Stimulated activated CD8-positive, alpha-beta memory T cell treated with anti-CD3 and anti-CD28 coated beads, Interleukin-15, amount 100 ng/mL, for 24 hours (primary cell): Measurements from ENCODE around the gene STT3A.
A peak's percentile ranks its signal among the peaks of the same experiment; 100 is the strongest.

Experiments used
- DNase-seq: peaks from one replicate; pipeline ENCODE4 v3.0.0-alpha.2; 2020; ENCODE audit warnings: low read depth

The STT3A gene

GRCh38 chr11:125588505-125588904, 4.1 kb upstream of the STT3A start:
- DNase-seq, result no peak

- peak; percentile 10 for DNase-seq
These were observed 875 bp upstream of the STT3A start for GRCh38 chr11:125591649-125592304.

- no peak for DNase-seq
These were observed 615 bp downstream of the STT3A start for GRCh38 chr11:125593114-125593820.

- no peak for DNase-seq
These were observed 2.3 kb downstream of the STT3A start for GRCh38 chr11:125594958-125595357.

GRCh38 chr11:125600663-125601062, 8.0 kb downstream of the STT3A start:
- DNase-seq, result no peak

- no peak for DNase-seq
These were observed 10.6 kb downstream of the STT3A start for GRCh38 chr11:125603207-125603606.

GRCh38 chr11:125605417-125605816, 12.8 kb downstream of the STT3A start:
- DNase-seq, result no peak

GRCh38 chr11:125609545-125609944, 16.9 kb downstream of the STT3A start:
- DNase-seq, result no peak

- DNase-seq, result no peak
These were observed 25.7 kb downstream of the STT3A start for GRCh38 chr11:125618383-125618782.

- DNase-seq, result no peak
These were observed 29.3 kb downstream of the STT3A start for GRCh38 chr11:125621995-125622394.

- DNase-seq, result no peak
These were observed 30.4 kb downstream of the STT3A start for GRCh38 chr11:125623064-125623463.

GRCh38 chr11:125624756-125625213, 32.1 kb downstream of the STT3A start, which contains the start of gene CHEK1:
TSS of gene CHEK1 (plus strand) at chr11:125625163. CDS start at chr11:125626769, 1,606 bp downstream.
- DNase-seq, result no peak

GRCh38 chr11:125625225-125625629, 32.6 kb downstream of the STT3A start:
- no peak for DNase-seq

- peak; percentile 73 for DNase-seq
These were observed 33.1 kb downstream of the STT3A start for GRCh38 chr11:125625630-125626287.

GRCh38 chr11:125626288-125626950, 33.8 kb downstream of the STT3A start:
- no peak for DNase-seq

- DNase-seq, result no peak
These were observed 34.7 kb downstream of the STT3A start for GRCh38 chr11:125627236-125627910.

- DNase-seq, result no peak
These were observed 45.2 kb downstream of the STT3A start for GRCh38 chr11:125637840-125638239.

GRCh38 chr11:125638315-125638714, 45.7 kb downstream of the STT3A start:
- DNase-seq, result no peak

GRCh38 chr11:125645871-125646270, 53.2 kb downstream of the STT3A start:
- DNase-seq, result no peak

GRCh38 chr11:125649465-125650166, 57.0 kb downstream of the STT3A start:
- no peak for DNase-seq

GRCh38 chr11:125662689-125663088, 70.0 kb downstream of the STT3A start:
- DNase-seq, result no peak
